IMR-90 (cell line): ENCODE data around the gene C16orf92. TPM values are rescaled to one million over a fixed set of nuclear protein-coding genes. Genes with fewer than 3 reads are reported as not detected.

Source experiments
- ATAC-seq: fragments of 200-7000 bp; cut with Tn5 transposase; 2 replicates; pipeline ENCODE4 v1.9.1; 2020; ENCODE audit warnings: low read depth, mild to moderate bottlenecking, moderate library complexity
- BruUV-seq: library from RNA; stranded (reverse); fragments of 400-500 nt; replicated peaks from 2 replicates; lab custom pipeline; 2021; lab: Mats Ljungman, UMichigan
- CTCF ChIA-PET: fragments of 300-600 bp; formaldehyde crosslinking; extraction: SDS; loops from one replicate; lab custom pipeline; 2021; ENCODE audit warnings: antibody characterized with exemption; lab: Yijun Ruan, JAX
- POLR2A ChIA-PET: fragments of 300-600 bp; sonication (Branson Sonifier 250); formaldehyde crosslinking; loops from one replicate; lab custom pipeline; 2022; ENCODE audit warnings: antibody characterized with exemption; ENCODE audit not compliant: unreplicated experiment; lab: Charles Lee
- DNase-seq: peaks from one replicate; pipeline ENCODE4 v3.0.0; 2013
- H2AFZ ChIP-seq: replicated peaks from 2 replicates; pipeline ENCODE3; 2013; ENCODE audit warnings: low read length, mild to moderate bottlenecking; ENCODE audit not compliant: poor library complexity
- H2AK5ac ChIP-seq: 2 replicates; pipeline ENCODE4 v1.6.1; 2013; ENCODE audit warnings: low read depth, low read length, inconsistent platforms
- H2AK9ac ChIP-seq: replicated peaks from 2 replicates; pipeline ENCODE3; 2013; ENCODE audit warnings: mild to moderate bottlenecking, low read depth, low read length, moderate library complexity; ENCODE audit not compliant: poor library complexity
- H2BK120ac ChIP-seq: 2 replicates; pipeline ENCODE4 v1.6.1; 2013; ENCODE audit warnings: low read depth, low read length, inconsistent platforms
- H2BK15ac ChIP-seq: 3 replicates; pipeline ENCODE4 v1.6.1; 2013; ENCODE audit warnings: low read depth, low read length, inconsistent platforms
- H2BK20ac ChIP-seq: 2 replicates; pipeline ENCODE4 v1.6.1; 2013; ENCODE audit warnings: low read depth, mild to moderate bottlenecking, inconsistent platforms, low read length, moderate library complexity
- H2BK5ac ChIP-seq: 2 replicates; pipeline ENCODE4 v1.6.1; 2013; ENCODE audit warnings: mild to moderate bottlenecking, low read depth, low read length, inconsistent platforms; ENCODE audit not compliant: poor library complexity, severe bottlenecking
- H3K14ac ChIP-seq: replicated peaks from 2 replicates; pipeline ENCODE4 v1.6.1; 2013; ENCODE audit warnings: low read depth, low read length, inconsistent platforms
- H3K18ac ChIP-seq: 2 replicates; pipeline ENCODE4 v1.6.1; 2013; ENCODE audit warnings: low read depth, low read length, control low read depth
- H3K23ac ChIP-seq: 2 replicates; pipeline ENCODE4 v1.6.1; 2013; ENCODE audit warnings: low read depth, low read length, inconsistent platforms
- H3K27ac ChIP-seq: 2 replicates; pipeline ENCODE4 v1.5.1; 2013; ENCODE audit warnings: mild to moderate bottlenecking, control low read depth, low read length; ENCODE audit not compliant: insufficient read depth
- H3K27me3 ChIP-seq: 2 replicates; pipeline ENCODE4 v1.6.1; 2013; ENCODE audit warnings: low read length; ENCODE audit not compliant: control insufficient read depth, insufficient read depth
- H3K36me3 ChIP-seq: 2 replicates; pipeline ENCODE4 v1.6.1; 2013; ENCODE audit warnings: low read length, mixed read lengths; ENCODE audit not compliant: control insufficient read depth, insufficient read depth
- H3K4ac ChIP-seq: 2 replicates; pipeline ENCODE4 v1.6.1; 2013; ENCODE audit warnings: low read depth, low read length, inconsistent platforms
- H3K4me1 ChIP-seq: 2 replicates; pipeline ENCODE4 v1.6.1; 2013; ENCODE audit warnings: low read length, mixed read lengths; ENCODE audit not compliant: control insufficient read depth, insufficient read depth
- H3K4me2 ChIP-seq: 2 replicates; pipeline ENCODE4 v1.6.1; 2013; ENCODE audit warnings: low read depth, mild to moderate bottlenecking, control low read depth, low read length, moderate library complexity
- H3K4me3 ChIP-seq: 2 replicates; pipeline ENCODE4 v1.5.1; 2013; ENCODE audit warnings: low read depth, mild to moderate bottlenecking, control low read depth, low read length, moderate library complexity; ENCODE audit not compliant: insufficient read depth
- H3K56ac ChIP-seq: 2 replicates; pipeline ENCODE4 v1.6.1; 2013; ENCODE audit warnings: low read length, inconsistent platforms; ENCODE audit not compliant: insufficient read depth; ENCODE audit errors: extremely low read depth
- H3K79me1 ChIP-seq, 2 experiments: 2 replicates each; pipeline ENCODE4 v1.6.1; 2013; ENCODE audit warnings: low read length in 2 of 2, inconsistent platforms in 1 of 2, low read depth in 1 of 2
- H3K9ac ChIP-seq: 2 replicates; pipeline ENCODE4 v1.6.1; 2013; ENCODE audit warnings: low read depth, low read length, control low read depth
- H3K9me1 ChIP-seq: 2 replicates; pipeline ENCODE4 v1.6.1; 2013; ENCODE audit warnings: low read length, inconsistent platforms; ENCODE audit not compliant: insufficient read depth
- H3K9me3 ChIP-seq: 2 replicates; pipeline ENCODE4 v1.6.1; 2013; ENCODE audit warnings: low read length; ENCODE audit not compliant: control insufficient read depth, insufficient read depth
- H4K20me1 ChIP-seq: 2 replicates; pipeline ENCODE4 v1.6.1; 2013; ENCODE audit warnings: low read length, inconsistent platforms; ENCODE audit not compliant: insufficient read depth
- H4K5ac ChIP-seq: 2 replicates; pipeline ENCODE4 v1.6.1; 2013; ENCODE audit warnings: mild to moderate bottlenecking, low read depth, low read length, control low read depth
- H4K8ac ChIP-seq, 2 experiments: 2 replicates each; pipeline ENCODE4 v1.6.1; 2013; ENCODE audit warnings: low read depth in 2 of 2, low read length in 2 of 2, control low read depth in 1 of 2, inconsistent platforms in 1 of 2
- H4K91ac ChIP-seq: 2 replicates; pipeline ENCODE4 v1.6.1; 2013; ENCODE audit warnings: low read depth, low read length, inconsistent platforms; ENCODE audit not compliant: insufficient read depth
- MAZ ChIP-seq: IDR thresholded peaks from 2 replicates; pipeline ENCODE4 v1.6.1; 2012; ENCODE audit warnings: low read depth, mild to moderate bottlenecking, low read length, improper control_type of control experiment, moderate library complexity, borderline replicate concordance
- MXI1 ChIP-seq: IDR thresholded peaks from 2 replicates; pipeline ENCODE4 v1.6.1; 2012; ENCODE audit warnings: low read depth, mild to moderate bottlenecking, low read length, moderate library complexity, borderline replicate concordance
- RCOR1 ChIP-seq: IDR thresholded peaks from 2 replicates; pipeline ENCODE4 v1.6.1; 2012; ENCODE audit warnings: mild to moderate bottlenecking, low read length, improper control_type of control experiment; ENCODE audit not compliant: insufficient replicate concordance
- SMC3 ChIP-seq: fragments of 150-350 bp; IDR thresholded peaks from 2 replicates; pipeline ENCODE4 v1.6.1; 2016; ENCODE audit warnings: low read depth, mild to moderate bottlenecking, antibody characterized with exemption, low read length, moderate library complexity
- WGBS, 2 experiments: methylation state at CpG; one replicate each; pipeline versions ENCODE4 v1.1.5 to v1.1.7; 2013; ENCODE audit warnings: missing lambda C conversion rate in 2 of 2; ENCODE audit not compliant: insufficient read length in 1 of 2; ENCODE audit errors: extremely low coverage in 2 of 2; 5-methylcytosine and 5-hydroxymethylcytosine counted together
- dilution Hi-C: fragments of 300-500 bp; cut with HindIII; formaldehyde crosslinking; loops from one replicate; pipeline ENCODE4 v1.14.3; 2018; ENCODE audit warnings: low sequenced_read_pairs; ENCODE audit not compliant: unreplicated experiment
- in situ Hi-C: fragments of 300-500 bp; cut with MboI; formaldehyde crosslinking; loops from 3 replicates; pipeline ENCODE4 v1.14.3; 2019; ENCODE audit warnings: low sequenced_read_pairs, inconsistent platforms, mixed read lengths
- intact Hi-C: fragments of 100-400 bp; cut with micrococcal nuclease; formaldehyde crosslinking; loops from 2 replicates; pipeline ENCODE4 v1.10.0; 2022
- polyA plus RNA-seq, 3 experiments: library from polyadenylated mRNA; depleted of rRNA; stranded (reverse); fragments of >200 nt; gene quantifications; 2 replicates each; pipeline ENCODE4 v1.2.3, GENCODE V29; 2012; ENCODE audit warnings: low replicate concordance in 1 of 3
- total RNA-seq: library from RNA; depleted of rRNA; stranded (reverse); fragments of >200 nt; gene quantifications from 2 replicates; pipeline ENCODE4 v1.2.3, GENCODE V29; 2012

Gene C16orf92
- total and polyA plus RNA-seq, 2 of the 4 experiments (the other 2 are of a cell fraction): not detected

DNA sequence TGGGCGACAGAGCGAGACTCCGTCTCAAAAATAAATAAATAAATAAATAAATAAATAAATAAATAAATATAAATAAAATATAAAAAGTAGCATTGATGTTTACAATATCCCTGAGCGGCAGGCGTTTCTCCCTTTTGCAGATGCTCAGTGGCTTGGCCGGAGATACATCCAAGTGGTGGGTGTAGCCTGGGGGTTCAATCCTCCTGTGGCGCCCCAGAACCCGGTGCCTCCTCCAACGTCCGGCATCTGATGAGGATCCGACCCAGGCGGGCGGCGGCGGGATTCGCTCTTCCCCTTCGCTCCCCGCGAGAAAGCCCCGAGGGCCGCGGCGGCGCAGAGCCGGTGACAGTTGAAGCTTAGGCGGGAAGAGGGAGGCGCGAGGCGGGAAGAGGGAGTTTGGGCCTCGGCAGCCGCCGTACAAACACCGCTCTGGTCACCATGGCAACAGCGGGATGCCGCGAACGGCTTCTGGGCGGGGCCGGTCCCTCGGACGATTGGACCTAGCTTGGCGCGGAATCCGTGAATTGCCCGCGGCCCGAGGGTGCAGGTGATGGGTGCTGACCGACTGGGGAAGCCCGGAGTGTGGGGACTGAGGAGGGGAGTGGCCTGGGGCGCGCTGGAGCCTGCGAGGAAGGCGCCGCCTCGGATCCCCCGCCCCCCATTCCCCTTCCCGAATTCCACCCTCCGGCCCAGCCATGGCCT lies 29.8 kb downstream of the C16orf92 start:
- Histone ChIP-seq H2BK15ac (peak overlapping the region; percentile 41; the same call in 1 of the 3 replicates), H3K4me3 (peak overlapping the region; percentile 61), H4K20me1 (no peaks in the 10 kb centered on the region; the same call in 1 of the 2 replicates), H2BK120ac (peak overlapping the region; percentile 76), H3K79me1 (peaks cover 6 to 42% of the 10 kb centered on the region in 2 experiments; a peak in 2 of 4 replicates), H3K27me3 (no peaks in the 10 kb centered on the region), H4K5ac (0 out of 2 replicates have a peak overlapping the region, but pooled peaks have one; percentile 33), H3K14ac (peak overlapping the region; percentile 88), H2AK9ac (peak overlapping the region; percentile 97), H3K4me1 (peaks cover 7% of the 10 kb centered on the region), H4K91ac (peak overlapping the region; percentile 78), H3K4ac (peak overlapping the region; percentile 86), H3K18ac (no peak overlapping the region), H3K9ac (peak overlapping the region; percentile 71), H2AK5ac (peak overlapping the region; percentile 81), H3K9me1 (peaks cover 14% of the 10 kb centered on the region), H4K8ac (peak overlapping the region; percentile 74 to 86; a peak in 3 of 4 replicates), H3K56ac (peak overlapping the region; percentile 61; the same call in 1 of the 2 replicates), H3K23ac (peak overlapping the region; percentile 41; the same call in 1 of the 2 replicates), H3K4me2 (peak overlapping the region; percentile 91), H3K36me3 (no peaks in the 10 kb centered on the region), H2AFZ (peak overlapping the region; percentile 94), H3K9me3 (no peaks in the 10 kb centered on the region), H2BK5ac (peak overlapping the region; percentile 83), H3K27ac (peak overlapping the region; percentile 82), H2BK20ac (0 out of 2 replicates have a peak overlapping the region, but pooled peaks have one; percentile 63)
- peak; percentile 88 for DNase-seq
- no TSS peak for BruUV-seq
- intact Hi-C loops: no loop called here
- ATAC-seq: peak; percentile 84
- no peak for TF ChIP-seq SMC3
- peak; percentile 34 for TF ChIP-seq RCOR1
- peak; percentile 76 for TF ChIP-seq MXI1
- peak; percentile 79; the same call in 1 of the 2 replicates for TF ChIP-seq MAZ
- WGBS, 2 experiments: 0% methylated on average over 16 of the region's 58 CpGs; no CpG with 5 or more reads in 1 of the 2 experiments
- in situ Hi-C loops: no loop called here
- dilution Hi-C loops: no loop called here
- ChIA-PET POLR2A (interaction anchor here (0.8 kb wide), 1 partner anchor 12 kb away, joined by 4 read pairs; no protein-coding TSS in a partner anchor), CTCF (no interaction called here)
